Stimulated activated naive CD8-positive, alpha-beta T cell treated with anti-CD3 and anti-CD28 coated beads, Interleukin-15, Interleukin-2, amounts not matched to agents 100 U/mL and 50 U/mL, for 24 hours (primary cell): ENCODE data around the gene CHRNG.

Experiments
- ATAC-seq: fragments of 150-1000 bp; cut with Tn5 transposase; one replicate; pipeline ENCODE4 v1.10.0; 2021
- DNase-seq: peaks from one replicate; pipeline ENCODE4 v3.0.0; 2021

Gene CHRNG

DNA sequence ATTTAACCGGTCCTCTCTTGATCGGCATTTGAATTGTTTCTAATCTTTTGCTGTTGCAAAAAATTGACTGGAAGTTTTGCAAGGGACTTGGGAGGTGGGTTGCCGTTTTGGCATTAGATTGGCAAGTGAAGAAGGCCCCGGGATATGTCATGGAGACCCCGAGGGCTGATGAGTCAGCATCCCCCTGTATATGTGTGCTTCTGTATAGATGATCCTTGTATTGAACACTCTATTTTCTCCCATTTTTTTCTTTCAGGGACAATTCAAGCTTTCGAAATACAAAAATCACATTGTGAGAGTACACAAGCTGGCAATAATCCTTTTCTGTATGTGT, 41.1 kb downstream of the CHRNG start:
- DNase-seq (no peak), ATAC-seq (no peak)

DNA sequence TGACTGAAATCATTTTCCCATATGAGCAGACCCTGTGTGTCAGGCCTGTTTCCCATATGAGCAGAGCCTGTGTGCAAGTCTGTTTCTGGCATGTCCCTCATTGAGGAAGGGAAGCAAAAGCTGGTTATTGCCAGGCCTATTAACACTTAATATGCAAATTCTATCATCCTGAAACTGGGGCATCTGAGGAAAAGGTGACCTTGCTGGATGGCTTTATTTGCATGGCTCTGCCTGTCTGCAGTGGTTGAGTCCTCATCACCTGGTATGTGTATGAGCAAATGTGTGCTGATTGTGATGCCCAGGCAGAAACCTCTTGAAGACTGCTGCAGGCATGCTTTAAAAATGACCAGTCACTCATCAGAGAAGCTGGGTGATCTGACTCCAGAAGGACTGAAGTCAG, 42.2 kb downstream of the CHRNG start:
- DNase-seq (no peak), ATAC-seq (no peak)

DNA sequence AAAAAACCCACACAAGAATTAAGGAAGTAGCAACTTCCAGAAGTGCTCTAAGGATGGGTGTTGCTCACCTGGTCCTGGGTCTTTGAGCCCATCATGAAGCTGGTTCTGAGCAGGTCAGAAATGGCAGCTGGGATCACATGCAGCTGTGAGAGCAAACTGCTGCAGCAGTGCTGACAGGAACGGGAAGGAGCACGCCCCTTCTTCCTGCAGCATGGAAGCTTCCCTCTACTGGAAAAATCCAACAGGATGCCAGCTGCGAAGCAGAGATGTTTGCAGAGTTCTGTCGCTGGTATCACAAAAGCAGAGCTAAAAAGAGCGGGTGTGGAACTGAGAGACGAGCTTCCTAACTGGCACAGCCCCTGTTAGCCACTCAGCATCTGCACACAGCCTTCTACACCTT, 44.7 kb downstream of the CHRNG start:
- DNase-seq (no peak), ATAC-seq (no peak)

GRCh38 chr2:232586943-232587505, 47.5 kb downstream of the CHRNG start:
- DNase-seq (no peak), ATAC-seq (no peak)

- DNase-seq = no peak
- no peak for ATAC-seq
Measured at GRCh38 chr2:232587512-232587911, 48.0 kb downstream of the CHRNG start.

- ATAC-seq (no peak), DNase-seq (no peak)
Measured at GRCh38 chr2:232588031-232588430, 48.5 kb downstream of the CHRNG start.

GRCh38 chr2:232588680-232589585, 49.4 kb downstream of the CHRNG start:
- ATAC-seq (no peak), DNase-seq (no peak)

GRCh38 chr2:232592772-232593395, 53.4 kb downstream of the CHRNG start:
- ATAC-seq (no peak), DNase-seq (no peak)

DNA sequence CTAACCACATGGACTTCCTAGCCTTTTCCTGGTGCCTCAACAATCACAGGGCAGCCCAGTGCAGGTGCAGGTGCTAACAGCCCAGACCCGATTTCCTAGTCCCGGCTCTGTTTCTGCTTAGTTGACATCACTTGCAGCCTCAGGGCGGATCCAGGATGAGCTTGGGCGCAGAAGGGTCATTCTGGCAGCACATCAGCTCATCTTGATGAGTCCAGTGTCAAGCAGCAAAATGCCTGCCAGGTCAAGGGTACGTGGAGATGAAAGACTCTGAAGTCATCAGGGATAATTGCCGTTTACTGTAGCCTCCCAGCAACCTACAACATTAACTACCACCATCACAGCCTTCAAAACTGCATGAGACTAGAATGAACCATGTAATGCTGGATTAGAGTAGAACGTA, 54.5 kb downstream of the CHRNG start:
- ATAC-seq = no peak
- no peak for DNase-seq
